ENCODE measurements around the gene FAR1. TPM values are rescaled to one million over a fixed set of nuclear protein-coding genes. Genes with fewer than 3 reads are reported as not detected.

Gene FAR1
- total RNA-seq, 1 experiment from 2014 or later, result 91.2 TPM

DNA sequence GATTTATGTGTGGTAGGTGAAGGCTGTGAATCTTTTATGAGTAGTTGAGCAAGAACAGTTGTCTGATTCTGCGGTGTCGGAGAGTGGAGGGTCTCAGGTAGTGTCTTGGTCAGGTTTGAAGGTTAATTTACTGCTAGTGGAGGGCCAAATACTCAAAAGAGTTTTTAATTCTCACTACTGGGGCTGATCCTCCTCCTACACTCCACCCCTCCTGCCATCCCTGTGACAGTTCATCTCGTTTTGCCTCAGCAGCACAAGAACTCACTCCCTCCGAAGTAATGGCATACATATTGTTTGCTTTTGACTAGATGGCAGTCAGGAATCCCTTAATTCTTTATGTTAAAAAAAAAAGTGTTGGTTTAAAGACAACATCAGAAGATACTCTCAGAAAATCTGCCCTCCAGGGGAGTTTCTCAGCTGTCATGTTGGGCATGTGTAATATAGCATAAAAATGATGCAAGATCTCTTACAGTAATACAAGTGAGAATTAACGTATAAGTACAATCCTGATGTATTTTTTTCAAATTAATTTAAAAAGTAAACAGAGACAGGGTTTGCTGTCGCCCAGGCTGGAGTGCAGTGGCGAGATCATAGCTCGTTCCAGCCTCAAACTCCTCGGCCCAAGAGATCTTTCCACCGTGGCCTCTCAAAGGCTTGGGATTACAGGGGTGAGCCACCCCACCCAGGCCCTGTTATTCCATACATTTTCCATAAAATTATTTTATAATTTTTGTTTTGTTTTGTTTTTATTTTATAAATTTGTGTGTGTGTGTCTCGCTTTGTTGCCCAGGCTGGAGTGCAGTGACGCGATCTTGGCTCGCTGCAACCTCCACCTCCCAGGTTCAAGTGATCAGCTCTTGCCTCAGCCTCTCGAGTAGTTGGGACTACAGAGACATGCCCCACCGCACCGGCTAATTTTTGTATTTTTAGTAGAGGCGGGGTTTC lies 1.3 kb downstream of the FAR1 start:
- TF ChIP-seq, protein P1, sequence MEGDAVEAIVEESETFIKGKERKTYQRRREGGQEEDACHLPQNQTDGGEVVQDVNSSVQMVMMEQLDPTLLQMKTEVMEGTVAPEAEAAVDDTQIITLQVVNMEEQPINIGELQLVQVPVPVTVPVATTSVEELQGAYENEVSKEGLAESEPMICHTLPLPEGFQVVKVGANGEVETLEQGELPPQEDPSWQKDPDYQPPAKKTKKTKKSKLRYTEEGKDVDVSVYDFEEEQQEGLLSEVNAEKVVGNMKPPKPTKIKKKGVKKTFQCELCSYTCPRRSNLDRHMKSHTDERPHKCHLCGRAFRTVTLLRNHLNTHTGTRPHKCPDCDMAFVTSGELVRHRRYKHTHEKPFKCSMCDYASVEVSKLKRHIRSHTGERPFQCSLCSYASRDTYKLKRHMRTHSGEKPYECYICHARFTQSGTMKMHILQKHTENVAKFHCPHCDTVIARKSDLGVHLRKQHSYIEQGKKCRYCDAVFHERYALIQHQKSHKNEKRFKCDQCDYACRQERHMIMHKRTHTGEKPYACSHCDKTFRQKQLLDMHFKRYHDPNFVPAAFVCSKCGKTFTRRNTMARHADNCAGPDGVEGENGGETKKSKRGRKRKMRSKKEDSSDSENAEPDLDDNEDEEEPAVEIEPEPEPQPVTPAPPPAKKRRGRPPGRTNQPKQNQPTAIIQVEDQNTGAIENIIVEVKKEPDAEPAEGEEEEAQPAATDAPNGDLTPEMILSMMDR (IDR thresholded peaks at IDR 0.05; ENCODE audit: insufficient read depth in 1 of 2, low read depth in 1 of 2, low read length in 1 of 2, severe bottlenecking in 1 of 2, unreplicated experiment in 1 of 2), result no peak
- intact Hi-C loops (cut with micrococcal nuclease; ENCODE audit: unreplicated experiment), result loop anchor here (2.0 kb wide), 1 partner anchor 207 kb away; the partner anchor contains the start of gene BTBD10
- H3K4me1 Mint-ChIP-seq (ENCODE audit: low read depth, unreplicated experiment), result peaks cover 31% of the 10 kb centered on the region
- no peaks in the 10 kb centered on the region for H3K27me3 Mint-ChIP-seq (ENCODE audit: insufficient read depth, unreplicated experiment)
- Histone ChIP-seq H3K27me3 (replicated peaks; ENCODE audit: control insufficient read depth, insufficient read depth, low read length) (no peaks in the 10 kb centered on the region), H3K4me3 (ENCODE audit: low read depth, low read length) (peak overlapping the region; percentile 73), H3K36me3 (ENCODE audit: control insufficient read depth, insufficient read depth, low read length) (no peaks in the 10 kb centered on the region), H3K4me1 (peaks cover 32% of the 10 kb centered on the region), H3K9me3 (no peaks in the 10 kb centered on the region)
- ChIA-PET POLR2A (interaction anchor here (0.6 kb wide), 2 partner anchors 182 to 236 kb away, joined by 3 to 5 read pairs; no protein-coding TSS in a partner anchor), CTCF (interaction anchor here (0.7 to 2.4 kb wide), 2 partner anchors 183 to 265 kb away, joined by 3 to 11 read pairs; no protein-coding TSS in a partner anchor)
- no peaks in the 10 kb centered on the region for H3K9me3 Mint-ChIP-seq (ENCODE audit: unreplicated experiment)
- DNase-seq, result no peak
- H3K36me3 Mint-ChIP-seq (ENCODE audit: insufficient read depth, unreplicated experiment), result peaks cover 25% of the 10 kb centered on the region
- no TSS peak for BruUV-seq (replicated peaks)
- H3K27ac Mint-ChIP-seq (ENCODE audit: unreplicated experiment), result peak overlapping the region; percentile 91
- H3K4me3 Mint-ChIP-seq (ENCODE audit: unreplicated experiment), result peak overlapping the region; percentile 92

DNA sequence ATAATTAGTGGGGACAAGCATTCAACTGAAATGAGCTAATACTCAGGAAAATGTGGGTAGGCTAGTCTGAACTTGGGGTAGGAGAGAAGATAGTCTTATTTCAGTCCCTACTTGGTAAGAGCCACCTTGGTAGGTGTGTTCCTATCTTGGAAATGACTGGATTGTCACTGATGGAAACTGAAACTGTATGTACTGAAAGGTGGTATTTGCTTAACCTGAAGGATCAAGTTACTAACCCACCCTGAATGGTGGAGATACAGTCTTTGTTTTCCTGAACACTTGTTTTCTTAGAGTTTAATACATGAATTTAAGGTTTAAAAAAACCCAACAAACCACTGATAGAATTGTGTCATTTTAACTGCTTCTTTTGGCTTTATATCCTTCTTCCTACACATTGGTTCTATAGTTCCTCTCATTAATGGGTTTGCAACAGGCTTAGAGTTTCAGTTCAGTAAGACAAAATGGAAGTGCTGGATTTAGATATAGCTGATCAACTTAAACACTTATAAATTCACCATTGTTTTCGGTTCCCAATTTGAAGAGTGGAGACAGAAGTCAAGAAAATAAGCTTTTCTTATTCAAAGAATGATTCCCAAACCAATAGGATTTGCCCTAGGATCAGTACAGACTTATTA lies 4.2 kb downstream of the FAR1 start:
- Mint-ChIP-seq H3K4me3 (ENCODE audit: unreplicated experiment) (no peak overlapping the region), H3K27ac (ENCODE audit: unreplicated experiment) (peak overlapping the region; percentile 15), H3K9me3 (ENCODE audit: unreplicated experiment) (no peaks in the 10 kb centered on the region), H3K27me3 (ENCODE audit: insufficient read depth, unreplicated experiment) (no peaks in the 10 kb centered on the region), H3K36me3 (ENCODE audit: insufficient read depth, unreplicated experiment) (peaks cover 25% of the 10 kb centered on the region), H3K4me1 (ENCODE audit: low read depth, unreplicated experiment) (peaks cover 37% of the 10 kb centered on the region)
- TF ChIP-seq, protein P1 (IDR thresholded peaks at IDR 0.05; ENCODE audit: insufficient read depth in 1 of 2, low read depth in 1 of 2, low read length in 1 of 2, severe bottlenecking in 1 of 2, unreplicated experiment in 1 of 2), result no peak
- H3K36me3 ChIP-seq (ENCODE audit: control insufficient read depth, insufficient read depth, low read length), result no peaks in the 10 kb centered on the region
- CTCF ChIA-PET, result no interaction called here
- POLR2A ChIA-PET, result interaction anchor here (0.6 kb wide), 1 partner anchor 20 kb away, joined by 3 read pairs; no protein-coding TSS in a partner anchor
- DNase-seq, result peak in 1 of 2 experiments; percentile 4
- H3K9me3 ChIP-seq, result no peaks in the 10 kb centered on the region
- H3K27me3 ChIP-seq (replicated peaks; ENCODE audit: control insufficient read depth, insufficient read depth, low read length), result no peaks in the 10 kb centered on the region
- BruUV-seq (replicated peaks), result no TSS peak
- intact Hi-C loops (cut with micrococcal nuclease; ENCODE audit: unreplicated experiment), result no loop called here
- no peak overlapping the region for H3K4me3 ChIP-seq (ENCODE audit: low read depth, low read length)
- H3K4me1 ChIP-seq, result peaks cover 47% of the 10 kb centered on the region

DNA sequence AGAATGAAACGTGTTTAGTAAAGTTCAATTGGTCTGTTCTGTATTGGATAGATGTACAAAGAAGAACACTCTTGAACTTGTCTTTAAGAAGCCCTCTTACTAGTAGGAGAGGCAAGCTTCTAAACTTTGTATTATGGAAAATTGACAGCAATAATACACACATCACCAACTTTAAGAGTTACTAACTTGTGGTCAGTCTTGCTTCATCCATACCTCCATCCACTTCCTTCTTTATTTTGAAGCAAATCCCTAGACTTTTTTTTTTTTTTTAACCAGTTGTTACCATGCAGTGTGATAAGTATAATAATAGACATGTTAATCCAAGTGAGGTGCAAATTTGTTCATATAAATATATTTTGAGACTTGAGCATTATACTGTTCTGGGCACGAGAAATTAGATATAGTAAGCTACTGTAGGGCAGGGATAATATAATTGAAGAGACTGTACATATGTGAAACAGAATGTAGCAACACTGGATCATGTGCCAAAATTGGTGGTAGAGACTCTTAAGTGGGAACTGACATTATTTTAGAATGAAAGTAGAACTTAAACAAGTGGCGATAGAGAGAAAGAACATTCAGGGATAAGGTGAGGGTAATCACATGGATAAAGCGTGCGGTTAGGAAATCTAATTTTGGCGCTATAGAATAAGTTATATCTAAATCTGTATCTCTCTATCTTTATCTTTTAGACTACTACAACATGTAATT lies 6.5 kb downstream of the FAR1 start:
- Mint-ChIP-seq H3K9me3 (ENCODE audit: unreplicated experiment) (no peaks in the 10 kb centered on the region), H3K27me3 (ENCODE audit: insufficient read depth, unreplicated experiment) (no peaks in the 10 kb centered on the region), H3K36me3 (ENCODE audit: insufficient read depth, unreplicated experiment) (peaks cover 12% of the 10 kb centered on the region), H3K27ac (ENCODE audit: unreplicated experiment) (no peak overlapping the region), H3K4me1 (ENCODE audit: low read depth, unreplicated experiment) (peaks cover 38% of the 10 kb centered on the region), H3K4me3 (ENCODE audit: unreplicated experiment) (no peak overlapping the region)
- no peaks in the 10 kb centered on the region for H3K27me3 ChIP-seq (replicated peaks; ENCODE audit: control insufficient read depth, insufficient read depth, low read length)
- DNase-seq, result no peak
- H3K4me3 ChIP-seq (ENCODE audit: low read depth, low read length), result no peak overlapping the region
- H3K36me3 ChIP-seq (ENCODE audit: control insufficient read depth, insufficient read depth, low read length), result no peaks in the 10 kb centered on the region
- CTCF ChIA-PET, result no interaction called here
- intact Hi-C loops (cut with micrococcal nuclease; ENCODE audit: unreplicated experiment), result no loop called here
- POLR2A ChIA-PET, result no interaction called here
- TF ChIP-seq, protein P1 (IDR thresholded peaks at IDR 0.05; ENCODE audit: insufficient read depth in 1 of 2, low read depth in 1 of 2, low read length in 1 of 2, severe bottlenecking in 1 of 2, unreplicated experiment in 1 of 2), result no peak
- peaks cover 47% of the 10 kb centered on the region for H3K4me1 ChIP-seq
- no TSS peak for BruUV-seq (replicated peaks)
- H3K9me3 ChIP-seq, result no peaks in the 10 kb centered on the region
